Ovary (tissue), 3 donors: Measurements from ENCODE around the gene BCO1.

Experiments
- CTCF ChIP-seq, 3 donors: fragments of 450-650 bp in 2 of 3; fragments of 200-600 bp in 1 of 3; IDR thresholded peaks; one replicate each; pipeline versions ENCODE4 v1.5.1 to v1.8.0; 2016 to 2022; ENCODE audit warnings: antibody characterized with exemption in 3 of 3, mild to moderate bottlenecking in 1 of 3
- EP300 ChIP-seq: sonication (generic); formaldehyde crosslinking; IDR thresholded peaks from one replicate; pipeline ENCODE4 v1.6.1; 2017; ENCODE audit warnings: antibody characterized with exemption
- POLR2A ChIP-seq: fragments of 450-650 bp; IDR thresholded peaks from one replicate; pipeline ENCODE4 v1.6.1; 2017; ENCODE audit warnings: antibody characterized with exemption, mild to moderate bottlenecking, moderate library complexity
- donor health status: DM: no; HTN: no; CAD: no.

DNA sequence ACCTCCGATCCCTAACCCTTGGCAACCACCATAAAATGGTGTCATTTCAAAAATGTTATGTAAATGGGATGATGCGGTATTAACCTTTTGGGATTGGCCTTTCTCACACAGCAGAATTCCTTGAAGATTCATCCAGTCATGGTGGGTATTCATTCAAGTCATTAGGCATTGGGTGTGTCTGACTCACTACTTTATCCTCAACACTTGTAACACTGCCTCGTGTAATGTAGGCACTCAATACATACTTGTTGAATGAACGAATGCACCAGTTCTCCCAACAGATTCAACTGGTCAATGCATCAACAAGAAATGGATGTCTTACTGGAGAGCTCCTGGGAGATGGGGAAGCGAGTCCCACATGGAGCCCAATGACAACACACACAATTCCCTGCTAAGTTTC is 54.4 kb downstream of the BCO1 start:
- no peak for TF ChIP-seq CTCF (IDR thresholded peaks at IDR 0.05)
- TF ChIP-seq EP300, result no peak
- no peak for TF ChIP-seq POLR2A
